ENCODE data around the gene NR0B2. TPM values are rescaled to one million over a fixed set of nuclear protein-coding genes. Genes with fewer than 3 reads are reported as not detected.

Gene NR0B2
- total RNA-seq, 1 donor from 2014 or later: not detected

GRCh38 chr1:26864610-26865480 lies 48.9 kb downstream of the NR0B2 start:
- Mint-ChIP-seq H3K9me3 (no peaks in the 10 kb centered on the region), H3K4me1 (peaks cover 18% of the 10 kb centered on the region), H3K27ac (peak overlapping the region; percentile 82), H3K27me3 (ENCODE audit: insufficient read depth, low read depth) (peaks cover 9% of the 10 kb centered on the region), H3K36me3 (no peaks in the 10 kb centered on the region), H3K4me3 (peak overlapping the region; percentile 91)
- peak overlapping the region; percentile 99 for H3K4me2 ChIP-seq
- H3K27ac ChIP-seq: no peak overlapping the region
- peaks cover 27% of the 10 kb centered on the region for H3F3A ChIP-seq (ENCODE audit: low read depth)
- peak overlapping the region; percentile 48 for H2AFZ ChIP-seq (replicated peaks)
- no peaks in the 10 kb centered on the region for H3K79me2 ChIP-seq (ENCODE audit: low read depth)
- H3K36me3 ChIP-seq: no peaks in the 10 kb centered on the region
- H3K9me3 ChIP-seq (ENCODE audit: low read depth): no peaks in the 10 kb centered on the region
- no peak for TF ChIP-seq EZH2 (IDR thresholded peaks at IDR 0.05)
- peak; percentile 3 for TF ChIP-seq CTCF (IDR thresholded peaks at IDR 0.05)
- peaks cover 35% of the 10 kb centered on the region for H3K4me1 ChIP-seq
- H4K20me1 ChIP-seq (ENCODE audit: low read depth): no peaks in the 10 kb centered on the region
- peak overlapping the region; percentile 71 for H3K4me3 ChIP-seq
- H3K9ac ChIP-seq: peak overlapping the region; percentile 27
- H3K27me3 ChIP-seq: peaks cover 8% of the 10 kb centered on the region
- peak; percentile 98 for DNase-seq (ENCODE audit: low spot score)

- peaks cover 18% of the 10 kb centered on the region for H3K4me1 Mint-ChIP-seq
- no peak overlapping the region for H2AFZ ChIP-seq (replicated peaks)
These were observed 50.1 kb downstream of the NR0B2 start for GRCh38 chr1:26863685-26864077.

GRCh38 chr1:26862781-26863684 lies 50.7 kb downstream of the NR0B2 start, which contains the start of gene SFN:
Gene SFN, plus strand, starts transcription at chr1:26863149. Its CDS starts 64 bp downstream, at chr1:26863213.
- Histone ChIP-seq H3K36me3 (no peaks in the 10 kb centered on the region), H3K4me2 (peak within 1 kb of the TSS; percentile 99), H3K27me3 (peaks cover 8% of the 10 kb centered on the region), H3K4me1 (peaks cover 35% of the 10 kb centered on the region), H3K79me2 (ENCODE audit: low read depth) (no peaks in the 10 kb centered on the region), H3F3A (ENCODE audit: low read depth) (peaks cover 27% of the 10 kb centered on the region), H3K9ac (no peak within 1 kb of the TSS), H4K20me1 (ENCODE audit: low read depth) (no peaks in the 10 kb centered on the region), H3K4me3 (peak within 1 kb of the TSS; percentile 71), H3K27ac (peak within 1 kb of the TSS; percentile 55), H3K9me3 (ENCODE audit: low read depth) (no peaks in the 10 kb centered on the region), H2AFZ (replicated peaks) (no peak within 1 kb of the TSS)
- peaks cover 18% of the 10 kb centered on the region for H3K4me1 Mint-ChIP-seq
- H3K27ac Mint-ChIP-seq: peak within 1 kb of the TSS; percentile 60
- peaks cover 10% of the 10 kb centered on the region for H3K27me3 Mint-ChIP-seq (ENCODE audit: insufficient read depth, low read depth)
- H3K9me3 Mint-ChIP-seq: no peaks in the 10 kb centered on the region
- DNase-seq (ENCODE audit: low spot score): peak; percentile 41
- no peaks in the 10 kb centered on the region for H3K36me3 Mint-ChIP-seq
- TF ChIP-seq EZH2phosphoT487 (IDR thresholded peaks at IDR 0.05) (no peak), CTCF (IDR thresholded peaks at IDR 0.05) (peak; percentile 55), EZH2 (IDR thresholded peaks at IDR 0.05) (no peak)
- peak within 1 kb of the TSS; percentile 91 for H3K4me3 Mint-ChIP-seq

More at GRCh38 chr1:26863685-26864077, 50.1 kb downstream of the NR0B2 start:
- Histone ChIP-seq H4K20me1 (ENCODE audit: low read depth) (no peaks in the 10 kb centered on the region), H3K4me3 (no peak overlapping the region), H3K4me1 (peaks cover 35% of the 10 kb centered on the region), H3K27ac (no peak overlapping the region), H3K79me2 (ENCODE audit: low read depth) (no peaks in the 10 kb centered on the region), H3K27me3 (peaks cover 8% of the 10 kb centered on the region), H3F3A (ENCODE audit: low read depth) (peaks cover 27% of the 10 kb centered on the region), H3K9me3 (ENCODE audit: low read depth) (no peaks in the 10 kb centered on the region), H3K9ac (no peak overlapping the region), H3K4me2 (peak overlapping the region; percentile 99), H3K36me3 (no peaks in the 10 kb centered on the region)
- no peak for DNase-seq (ENCODE audit: low spot score)
- Mint-ChIP-seq H3K27me3 (ENCODE audit: insufficient read depth, low read depth) (peaks cover 10% of the 10 kb centered on the region), H3K9me3 (no peaks in the 10 kb centered on the region), H3K36me3 (no peaks in the 10 kb centered on the region), H3K4me3 (peak overlapping the region; percentile 91), H3K27ac (no peak overlapping the region)
- TF ChIP-seq EZH2phosphoT487 (IDR thresholded peaks at IDR 0.05) (no peak), EZH2 (IDR thresholded peaks at IDR 0.05) (no peak), CTCF (IDR thresholded peaks at IDR 0.05) (no peak)

Measured in neural progenitor cell (in vitro differentiated cells).